Fibroblast of the conjunctiva (primary cell): ENCODE results near the gene CHST8.

Experiments
- DNase-seq: peaks from one replicate; pipeline ENCODE4 v3.0.0-alpha.2; 2010; ENCODE audit warnings: low read depth

CHST8 gene

DNA sequence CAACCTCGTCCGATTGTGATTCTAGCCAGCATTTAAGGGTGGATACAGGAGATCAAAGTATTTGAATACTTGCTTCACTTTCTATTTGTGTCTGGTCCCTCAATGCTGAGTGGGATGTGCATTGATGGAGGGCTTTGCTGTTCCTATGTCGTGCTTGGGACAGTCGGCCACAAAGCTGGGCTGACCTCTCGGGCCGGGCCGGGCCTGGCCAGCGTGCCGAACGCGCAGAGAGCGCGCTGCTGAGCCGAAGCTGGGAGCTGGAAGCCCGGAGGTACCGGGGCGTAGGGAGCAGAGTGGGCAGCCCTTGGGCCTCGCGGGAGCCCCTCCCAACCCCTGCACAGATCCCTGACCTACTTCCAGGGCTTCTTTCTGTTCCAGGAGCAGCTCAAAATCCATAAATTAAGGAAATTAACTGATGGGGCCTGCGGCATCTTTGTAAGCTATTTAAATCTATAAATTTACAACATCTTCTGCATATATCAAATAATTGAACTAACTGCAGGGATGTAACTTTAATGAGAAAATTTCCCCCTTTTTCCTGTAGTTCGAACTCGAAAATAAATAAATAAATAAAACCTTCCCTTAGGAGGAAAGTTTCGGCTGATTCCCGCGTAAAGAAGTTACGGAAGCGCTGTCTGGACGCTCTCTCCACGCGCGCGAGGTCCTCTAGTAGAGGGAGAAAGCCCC, 173.1 kb downstream of the CHST8 start:
- DNase-seq: no peak

DNA sequence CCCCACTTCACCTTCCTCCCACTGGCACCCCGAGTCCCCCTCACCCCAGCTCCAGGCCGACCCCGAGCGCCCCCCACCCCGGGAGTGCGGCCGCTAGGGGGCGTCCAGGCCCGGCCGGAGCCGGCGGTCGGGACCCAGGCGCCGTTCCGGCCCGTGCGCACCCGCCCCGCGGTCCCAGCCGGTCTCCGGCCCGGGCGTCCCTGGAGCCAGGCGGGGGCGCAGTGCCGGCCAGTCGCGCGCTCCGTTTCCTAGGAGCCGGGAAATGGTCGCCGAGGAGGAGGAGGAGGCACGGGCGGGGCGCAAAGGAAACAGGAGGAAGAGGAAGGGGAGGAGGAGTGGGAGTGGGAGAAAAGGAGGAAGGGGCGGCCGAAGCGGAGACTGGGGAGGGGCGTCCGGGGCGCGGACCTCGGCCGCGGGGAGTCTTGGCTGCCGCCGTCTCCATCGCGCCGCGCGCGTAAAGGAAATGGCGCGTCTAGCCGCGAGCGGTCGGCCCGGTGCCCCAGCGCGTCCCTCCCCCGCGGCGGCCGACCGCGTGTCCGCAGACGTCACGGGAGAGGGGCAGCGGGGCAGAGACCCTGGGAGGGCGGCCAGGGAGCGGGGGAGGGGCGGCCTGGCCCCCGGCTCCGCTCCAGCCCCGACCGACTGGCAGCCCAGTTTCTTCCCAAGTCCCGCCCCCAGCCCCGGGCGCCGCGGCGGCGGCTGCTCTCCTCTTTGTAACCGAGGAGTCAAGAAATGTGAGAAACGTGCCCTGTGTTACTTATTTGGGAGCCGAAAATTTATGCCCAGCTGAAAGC, 173.8 kb downstream of the CHST8 start:
- DNase-seq: peak; percentile 73

DNA sequence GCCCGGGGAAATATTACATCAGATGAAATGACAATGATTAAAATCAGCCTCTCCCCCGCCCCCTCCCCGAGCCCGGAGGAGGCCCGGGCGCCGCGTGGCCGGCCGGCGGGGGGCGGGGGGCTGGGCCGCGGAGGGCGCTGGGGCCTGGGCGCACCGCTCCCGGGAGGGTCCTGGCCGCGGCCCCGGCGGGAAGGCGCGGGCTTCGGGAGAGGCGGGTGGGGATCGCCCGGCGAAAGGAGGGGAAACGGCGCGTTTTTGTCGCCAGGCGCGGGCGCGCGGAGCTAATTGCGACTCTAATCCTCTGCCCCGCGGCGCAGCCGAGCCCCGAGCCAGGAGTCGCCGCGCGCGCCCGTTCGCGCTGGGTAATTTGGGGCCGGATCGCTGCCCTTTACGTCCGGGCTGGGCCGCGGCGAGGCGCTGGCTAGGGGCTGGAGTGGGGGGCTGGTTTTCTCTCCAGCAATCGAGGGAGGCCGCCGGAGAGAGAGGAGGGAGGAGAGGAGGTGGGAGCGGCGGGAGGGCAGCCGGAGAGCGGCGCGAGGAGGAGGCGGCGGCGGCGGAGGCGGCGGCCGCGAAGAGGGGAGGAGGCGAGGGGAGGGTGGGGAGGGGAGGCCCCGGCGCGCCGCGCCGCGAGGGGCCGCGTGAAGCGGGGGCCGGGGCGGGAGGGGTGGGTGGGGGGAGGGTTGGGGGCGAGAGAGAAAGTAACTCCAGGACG, 174.6 kb downstream of the CHST8 start, which contains the start of gene KCTD15:
Gene KCTD15, plus strand, starts transcription at position 707 of the 712 bp plus-strand sequence. CDS start 3,585 bp downstream, outside the sequence.
- no peak for DNase-seq

DNA sequence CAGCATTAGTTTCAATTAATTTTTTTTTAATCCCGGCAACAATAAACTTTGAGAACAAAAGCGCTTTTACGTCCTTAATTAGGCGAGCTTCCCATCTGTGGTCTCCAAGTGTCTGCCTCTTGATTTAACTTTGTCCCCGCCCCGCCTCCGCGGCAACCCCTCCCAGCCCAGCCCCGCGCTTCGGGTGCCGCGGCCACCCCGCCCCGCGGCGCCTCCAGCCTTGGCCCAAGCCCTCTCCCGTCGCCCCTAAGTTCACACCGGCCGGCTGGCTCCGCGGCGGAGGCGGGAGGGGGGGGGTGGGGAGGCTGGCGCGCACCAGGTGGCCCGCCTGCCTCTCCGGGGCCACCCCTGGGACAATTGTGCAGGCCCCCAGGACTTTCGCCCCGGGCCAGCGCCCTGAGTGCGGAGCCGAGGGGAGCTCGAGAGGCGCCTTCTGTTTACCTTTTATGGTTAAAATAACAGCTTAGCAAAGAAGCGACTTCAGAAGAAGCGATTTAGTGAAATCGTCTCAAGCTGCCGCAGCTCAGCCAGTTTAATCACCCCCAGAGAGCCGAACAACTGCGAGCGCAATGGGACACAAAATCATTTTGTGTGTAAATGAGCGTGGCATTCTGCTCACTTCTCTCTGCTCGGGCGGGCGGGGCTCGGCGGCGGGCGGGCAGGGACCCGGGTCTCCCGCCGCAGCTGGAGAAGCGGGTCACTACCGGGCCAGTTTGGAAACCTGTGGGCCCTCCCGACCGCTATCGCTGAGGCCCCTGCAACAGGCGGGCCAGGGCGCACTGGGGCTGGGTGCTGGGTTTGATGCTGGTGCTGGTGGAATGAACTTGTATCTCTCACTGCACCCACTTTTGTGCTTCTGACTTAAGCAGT, 176.3 kb downstream of the CHST8 start:
- DNase-seq: no peak

DNA sequence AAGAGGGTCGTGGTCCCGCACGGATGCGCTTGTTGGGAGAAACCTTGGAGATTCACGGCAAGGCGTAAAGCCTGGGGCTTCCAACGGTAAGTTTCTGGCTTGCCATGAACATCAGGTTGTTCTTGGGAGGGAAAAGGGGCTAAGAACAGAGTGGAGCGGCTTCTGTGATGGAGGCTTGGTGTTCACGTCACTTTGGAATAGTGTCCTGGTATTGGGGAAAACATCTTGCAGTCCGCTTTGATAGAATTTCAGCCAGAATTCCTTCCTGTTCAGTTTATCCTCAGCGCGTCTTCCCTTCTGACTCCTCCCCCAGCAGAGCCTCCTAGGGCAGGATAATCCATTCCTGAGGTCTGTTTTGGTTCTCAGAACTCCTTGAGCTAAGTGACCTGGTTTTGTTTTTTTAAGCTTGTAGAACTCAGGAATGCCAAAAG, 176.9 kb downstream of the CHST8 start:
- no peak for DNase-seq

DNA sequence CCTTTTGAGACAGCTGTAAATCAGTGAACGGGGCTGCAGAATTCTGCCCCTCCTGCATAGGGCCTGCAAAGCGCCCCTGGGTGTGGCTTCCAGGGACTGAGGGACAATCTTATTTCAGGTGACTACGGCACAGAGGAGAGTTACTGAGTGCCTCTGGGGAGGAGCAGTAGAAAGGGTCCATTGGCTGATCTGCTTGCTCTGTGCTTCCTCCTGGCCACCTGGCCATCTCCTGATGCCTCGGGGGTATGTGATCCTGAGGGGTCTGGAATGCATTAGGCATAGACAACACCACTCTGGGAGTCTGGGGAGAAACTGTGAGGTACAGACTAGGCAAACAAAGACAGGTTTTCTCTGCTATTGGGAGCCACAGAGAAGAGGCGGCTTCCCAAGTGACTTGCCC, 177.7 kb downstream of the CHST8 start:
- no peak for DNase-seq

DNA sequence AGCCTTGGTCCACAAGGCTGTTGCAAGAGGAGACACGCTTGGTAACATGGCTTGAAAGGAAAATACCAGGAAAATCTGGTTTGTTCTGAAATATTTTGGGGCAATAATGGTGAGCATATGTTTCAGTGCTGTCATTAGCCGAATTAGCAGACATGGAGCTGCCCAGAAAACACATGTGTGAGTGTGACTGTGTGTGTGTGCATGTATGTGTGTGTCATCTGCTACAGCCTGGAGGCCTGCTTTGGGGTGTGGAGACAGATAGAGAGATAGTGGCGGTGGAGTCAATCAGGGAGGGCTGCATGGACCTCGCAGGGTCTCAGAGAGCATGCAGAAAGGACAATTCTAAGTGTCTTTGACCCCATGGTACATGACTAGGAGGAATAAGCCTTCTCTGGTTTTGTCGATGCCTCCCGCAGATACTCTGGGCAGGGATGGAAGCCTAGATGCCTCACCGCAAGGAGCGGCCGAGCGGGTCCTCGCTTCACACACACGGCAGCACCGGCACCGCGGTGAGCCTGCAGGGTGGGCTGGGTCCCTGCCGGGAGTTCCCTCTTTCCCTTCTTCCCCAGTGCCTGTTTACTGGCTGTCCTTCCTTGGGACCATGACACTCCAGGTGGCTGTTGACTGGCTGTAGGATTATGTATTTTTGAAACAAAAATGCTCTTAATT, 178.4 kb downstream of the CHST8 start:
- DNase-seq: no peak

DNA sequence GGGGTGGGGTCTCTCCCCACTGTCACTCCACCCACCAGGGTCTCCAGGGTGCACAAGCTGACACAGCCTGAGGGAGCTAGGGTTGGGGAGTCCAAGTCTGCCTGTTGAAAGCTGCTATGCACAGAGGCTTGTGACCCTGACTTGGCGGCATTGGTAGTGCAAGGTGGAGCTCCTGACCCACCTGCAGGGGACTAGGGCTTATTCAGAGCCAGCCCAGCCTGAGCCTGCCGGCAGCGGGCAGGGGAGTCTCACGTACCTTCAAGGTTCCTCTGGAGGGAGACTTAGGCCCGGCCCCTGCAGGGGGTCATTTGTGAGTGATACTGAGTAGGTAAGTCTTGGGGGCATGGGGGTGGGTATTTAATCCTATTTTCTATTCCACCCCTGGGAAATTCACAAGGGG, 179.7 kb downstream of the CHST8 start:
- no peak for DNase-seq

DNA sequence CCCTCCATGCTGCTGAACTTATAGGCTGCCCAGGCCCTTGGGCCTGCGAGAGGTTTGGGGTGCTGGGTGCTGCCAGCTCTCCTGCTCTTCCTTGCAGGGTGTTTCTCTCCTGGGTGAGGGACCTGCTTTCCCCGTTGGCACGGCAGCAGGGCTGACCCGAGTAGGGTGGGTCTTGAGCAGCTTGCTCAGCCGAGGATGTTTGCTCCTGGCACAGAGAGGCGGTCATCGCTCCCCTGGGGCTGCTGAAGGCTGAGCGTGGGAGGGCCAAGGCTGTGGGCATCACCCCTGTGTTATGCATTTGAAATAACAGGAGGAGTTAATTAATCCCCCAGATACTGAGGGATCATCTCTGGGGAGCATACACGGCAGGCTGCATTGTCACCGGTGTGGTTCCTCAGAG, 180.2 kb downstream of the CHST8 start:
- DNase-seq: no peak

DNA sequence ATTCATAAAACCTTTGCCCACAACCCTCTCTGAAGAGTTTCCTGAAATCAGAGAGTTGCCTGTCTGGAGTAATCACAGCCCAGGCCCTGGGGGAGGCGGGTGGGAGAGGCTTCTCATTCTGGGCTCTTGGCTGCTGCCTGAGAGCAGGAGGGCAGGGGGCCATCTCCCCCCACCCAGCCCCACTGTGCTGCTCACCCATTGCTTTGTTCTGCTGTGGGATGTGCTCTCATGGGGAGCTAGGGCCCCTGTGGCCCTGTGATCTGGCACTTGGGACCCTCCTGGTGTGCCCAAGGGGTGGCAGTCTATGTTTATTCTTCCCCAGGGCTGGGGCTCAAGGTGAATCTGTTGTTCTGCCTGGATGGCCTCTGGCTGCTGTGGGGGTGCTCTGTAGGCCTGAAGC, 181.0 kb downstream of the CHST8 start:
- no peak for DNase-seq

DNA sequence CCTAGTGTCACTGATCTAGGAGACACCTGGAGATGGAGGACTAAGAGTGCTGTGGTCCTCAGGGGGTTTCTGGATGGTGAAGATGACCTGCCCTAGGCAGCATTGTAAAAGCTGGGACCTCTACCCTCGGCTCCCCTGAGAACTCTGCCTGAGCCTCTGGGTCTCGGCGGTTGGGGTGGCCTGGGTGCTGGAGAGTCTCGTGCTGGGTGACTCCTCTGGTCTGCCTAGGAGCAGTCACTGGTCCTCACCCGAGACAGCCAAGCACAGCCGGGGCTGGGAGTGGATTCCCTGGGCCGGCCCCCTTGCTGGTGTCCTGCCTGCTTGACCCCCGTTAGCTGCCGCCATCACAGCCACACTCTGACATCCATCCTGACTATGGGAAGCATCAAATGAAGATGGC, 181.6 kb downstream of the CHST8 start:
- no peak for DNase-seq

DNA sequence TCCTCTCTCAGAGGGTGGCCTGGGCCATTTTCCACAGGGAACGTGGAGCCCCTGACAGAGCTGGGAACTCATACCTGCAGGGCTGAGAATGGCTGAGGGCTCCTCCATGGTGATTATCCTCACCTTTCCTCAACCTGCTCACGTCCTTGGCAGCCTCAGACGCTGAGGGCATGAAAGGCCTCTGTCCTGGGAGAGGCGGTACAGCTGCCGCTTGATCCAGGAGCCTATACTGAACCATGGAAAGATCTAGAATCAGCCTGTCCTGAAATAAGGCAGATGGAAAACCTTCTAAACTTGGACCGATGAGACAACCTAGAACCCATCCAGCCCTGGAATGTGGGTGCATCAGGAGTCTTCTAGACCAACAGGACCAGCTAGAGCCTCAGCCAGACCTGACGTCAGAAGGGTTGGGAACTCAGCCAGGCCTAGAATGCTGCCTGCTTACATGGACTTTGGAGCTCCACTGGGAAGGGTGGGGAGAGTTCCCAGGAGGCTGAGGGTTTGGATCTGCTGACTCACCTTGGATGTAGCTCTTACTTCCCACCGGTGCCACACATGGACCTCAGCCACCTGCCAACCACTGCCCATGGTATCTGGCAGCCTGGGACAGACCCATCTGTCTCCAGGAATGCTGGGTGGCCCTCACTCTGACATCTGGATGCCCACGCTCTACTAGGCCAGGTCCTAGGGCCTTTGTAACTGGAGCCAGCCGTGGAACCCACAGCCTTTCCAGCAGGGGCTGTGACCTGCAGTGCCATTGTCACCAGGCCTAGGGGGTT, 182.5 kb downstream of the CHST8 start:
- DNase-seq: no peak

DNA sequence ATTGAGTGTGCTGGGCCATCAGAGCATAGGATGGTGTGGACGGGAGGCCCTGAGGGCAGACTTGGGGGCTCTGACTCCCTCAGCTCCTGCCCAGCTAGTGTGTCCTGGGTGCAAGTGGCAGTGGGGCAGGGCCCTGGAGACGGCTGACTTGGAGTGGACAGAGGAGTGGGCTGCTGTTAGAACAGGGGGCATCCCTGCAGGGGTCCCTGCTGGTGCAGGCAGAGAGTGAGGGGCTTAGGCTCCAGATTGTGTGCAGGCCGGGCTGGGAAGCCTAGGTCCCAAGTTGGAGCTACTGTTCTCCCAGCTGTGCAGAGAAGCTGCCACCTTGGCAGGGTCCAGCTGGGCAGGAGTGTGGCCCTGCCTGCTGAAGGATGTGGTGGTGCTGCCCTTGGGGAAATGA, 183.6 kb downstream of the CHST8 start:
- DNase-seq: no peak

DNA sequence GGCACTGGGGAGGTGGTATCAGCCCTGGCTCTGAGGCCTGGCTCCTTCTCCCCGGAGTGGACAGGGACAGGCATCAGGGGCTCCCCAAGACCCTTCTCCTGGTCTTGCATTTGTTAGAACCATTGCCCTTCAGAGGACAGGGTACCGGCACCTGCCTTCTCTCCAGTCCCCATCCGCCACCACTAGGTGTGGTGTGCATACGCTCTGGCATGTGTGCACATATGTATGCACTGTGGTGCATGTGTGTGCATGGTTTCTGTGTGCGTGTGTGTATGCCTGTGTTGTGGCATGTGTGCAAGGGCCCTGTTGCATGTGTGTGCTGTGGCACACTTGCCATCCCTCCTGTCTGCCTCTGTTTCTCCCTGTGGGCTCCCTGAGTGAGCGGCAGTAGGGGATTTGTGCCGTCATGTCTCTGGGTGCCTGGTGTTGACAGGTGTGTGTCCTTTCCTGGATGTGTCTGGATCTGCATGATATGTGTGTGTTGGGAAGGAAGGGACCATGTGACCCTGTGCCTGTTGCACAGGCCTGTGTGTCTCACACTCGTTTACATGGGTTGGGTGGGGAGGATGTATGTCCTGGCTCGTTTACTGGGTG, 184.2 kb downstream of the CHST8 start:
- DNase-seq: no peak

DNA sequence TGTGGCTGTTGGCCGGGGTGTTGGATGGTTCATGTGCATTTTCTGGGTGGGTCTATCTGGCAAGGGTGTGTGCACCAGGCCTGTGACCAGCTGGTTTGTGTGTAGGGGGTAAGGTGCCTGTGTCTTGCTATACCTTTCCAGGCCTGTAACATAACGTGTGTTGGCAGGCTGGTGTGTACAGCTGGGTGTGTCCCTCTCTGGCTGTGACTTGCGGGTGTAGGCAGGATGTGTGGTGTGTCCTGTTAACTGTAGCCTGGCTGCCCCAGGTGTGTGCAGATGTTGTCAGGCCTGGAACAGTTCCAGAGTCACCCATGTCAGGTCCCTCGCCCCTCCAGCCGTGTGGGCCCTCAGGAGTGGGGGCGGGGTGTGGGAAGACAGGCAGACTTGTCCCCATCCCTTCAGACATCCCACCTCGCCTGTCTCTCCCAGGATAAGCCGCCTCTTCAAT, 184.7 kb downstream of the CHST8 start:
- DNase-seq: no peak

DNA sequence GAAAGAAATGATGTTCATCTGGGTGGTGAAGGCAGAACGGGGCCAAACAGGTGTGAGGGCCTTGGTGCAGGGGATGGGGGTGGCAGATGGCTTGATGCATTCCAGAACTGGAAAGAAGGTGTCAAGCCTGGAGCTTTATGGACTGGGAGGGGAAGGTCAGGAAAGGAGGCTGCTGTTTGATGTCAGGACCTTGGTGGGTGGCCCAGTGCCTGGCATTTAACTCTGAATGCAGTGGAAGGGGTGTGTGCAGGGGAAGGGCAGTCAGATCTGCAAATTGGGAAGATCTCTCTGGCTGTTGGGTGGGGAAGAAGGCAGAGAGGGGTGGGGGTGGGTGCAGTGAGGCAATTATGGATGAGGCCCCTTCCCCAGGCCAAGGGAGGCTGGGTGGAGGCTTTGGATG, 186.6 kb downstream of the CHST8 start:
- no peak for DNase-seq

DNA sequence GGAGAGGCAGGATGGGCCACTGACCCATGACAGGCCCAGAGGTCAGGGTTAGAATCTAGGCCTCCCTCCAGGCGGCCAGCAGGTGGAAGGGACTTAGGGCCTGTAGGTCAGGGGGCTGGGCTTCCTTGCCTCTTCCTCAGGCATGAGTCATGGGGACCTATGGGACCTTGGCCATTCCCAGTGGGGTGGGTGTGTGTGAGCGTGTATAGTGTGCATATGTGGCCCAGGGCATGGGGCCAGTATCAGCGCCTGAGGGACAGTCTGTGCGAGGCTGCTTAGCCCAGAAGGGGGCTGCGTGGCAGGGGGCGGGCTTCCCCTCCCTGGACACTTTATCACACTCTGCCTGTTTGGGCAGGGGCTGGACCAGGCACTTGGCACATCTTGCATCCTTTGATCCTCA, 188.2 kb downstream of the CHST8 start:
- DNase-seq: peak; percentile 44

DNA sequence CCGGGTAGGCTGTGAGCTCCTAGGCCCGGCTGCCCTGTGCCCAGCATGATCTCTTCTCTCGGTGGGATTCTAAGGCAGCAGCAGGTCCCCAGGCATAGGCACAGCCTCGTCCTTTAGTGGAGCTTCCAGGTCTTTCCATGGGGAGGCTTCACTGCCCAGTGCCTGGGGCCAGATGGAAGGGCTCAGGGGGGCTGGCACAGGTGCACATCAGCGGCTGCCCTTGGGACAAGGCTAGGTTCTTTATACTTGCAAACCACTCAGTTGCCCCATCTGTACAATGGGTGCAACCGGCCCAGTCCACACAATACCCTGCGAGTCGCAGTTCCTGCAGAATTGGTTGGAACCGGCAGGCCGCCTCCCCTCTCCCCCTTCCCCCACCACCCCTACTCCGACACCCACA, 189.1 kb downstream of the CHST8 start:
- DNase-seq: no peak

DNA sequence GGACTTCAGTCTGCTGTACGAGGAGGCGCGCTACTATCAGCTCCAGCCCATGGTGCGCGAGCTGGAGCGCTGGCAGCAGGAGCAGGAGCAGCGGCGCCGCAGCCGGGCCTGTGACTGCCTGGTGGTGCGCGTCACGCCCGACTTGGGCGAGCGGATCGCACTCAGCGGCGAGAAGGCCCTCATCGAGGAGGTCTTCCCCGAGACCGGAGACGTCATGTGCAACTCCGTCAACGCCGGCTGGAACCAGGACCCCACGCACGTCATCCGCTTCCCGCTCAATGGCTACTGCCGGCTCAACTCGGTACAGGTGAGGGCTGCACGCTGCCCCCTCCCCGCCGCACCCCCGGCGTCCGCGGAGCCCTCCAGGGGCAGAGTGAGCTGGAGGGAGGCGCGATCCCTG, 189.5 kb downstream of the CHST8 start:
- DNase-seq: no peak

DNA sequence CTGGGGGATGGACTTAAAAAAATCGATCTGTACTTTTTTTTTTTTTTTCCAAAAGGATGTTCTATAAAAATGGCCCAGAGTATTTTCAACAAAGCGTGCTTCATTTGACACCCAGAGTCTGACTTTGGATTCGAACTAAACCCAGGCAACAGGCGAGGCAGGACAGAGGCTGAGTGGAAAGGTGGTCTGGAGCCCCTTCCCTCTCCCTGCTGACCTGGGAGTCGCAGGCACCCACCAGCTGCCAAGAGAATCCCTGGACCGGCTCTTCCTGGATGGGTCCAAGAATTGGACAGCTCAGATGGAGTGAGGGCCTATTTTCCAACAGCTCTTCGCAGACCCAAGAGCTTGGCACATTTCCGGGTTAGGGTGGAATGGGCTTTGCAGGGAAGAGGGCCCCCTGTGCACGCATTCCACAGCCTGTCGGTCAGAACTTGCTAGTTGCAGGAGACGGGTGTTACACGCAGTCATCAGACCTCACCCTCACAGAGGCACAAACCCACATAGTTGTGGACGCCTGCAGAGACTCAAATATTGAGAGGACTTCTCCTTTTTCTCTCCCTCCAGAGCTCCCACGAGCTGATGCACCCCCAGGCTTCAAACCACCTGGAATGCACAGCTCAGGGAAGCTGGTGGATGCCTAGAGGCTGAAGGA, 190.1 kb downstream of the CHST8 start:
- DNase-seq: no peak
